Mesendoderm (in vitro differentiated cells): ENCODE measurements around the gene ZNF792.
"Not testable (repeated sequence)": the region's sequence is repeated elsewhere in the genome, so short reads cannot be mapped to it uniquely, and the experiment has no call there.

Source experiments
- DNase-seq: peaks from one replicate; pipeline ENCODE4 v3.0.0; 2013
- H2AK5ac ChIP-seq: 2 replicates; pipeline ENCODE4 v1.6.1; 2013; ENCODE audit warnings: low read length, inconsistent platforms
- H2BK120ac ChIP-seq: 2 replicates; pipeline ENCODE4 v1.6.1; 2013; ENCODE audit warnings: low read depth, mild to moderate bottlenecking, low read length, moderate library complexity, mixed read lengths
- H2BK15ac ChIP-seq: replicated peaks from 2 replicates; pipeline ENCODE4 v1.6.1; 2013; ENCODE audit warnings: low read depth, mild to moderate bottlenecking, moderate library complexity
- H2BK5ac ChIP-seq: 2 replicates; pipeline ENCODE4 v1.6.1; 2013; ENCODE audit warnings: low read length, inconsistent platforms
- H3K18ac ChIP-seq: 2 replicates; pipeline ENCODE4 v1.6.1; 2013; ENCODE audit warnings: mild to moderate bottlenecking, low read length, mixed read lengths
- H3K23ac ChIP-seq: one replicate; pipeline ENCODE4 v1.6.1; 2013; ENCODE audit warnings: low read length
- H3K27ac ChIP-seq: 2 replicates; pipeline ENCODE4 v1.5.1; 2013; ENCODE audit warnings: low read depth, mild to moderate bottlenecking, inconsistent platforms, low read length, moderate library complexity
- H3K27me3 ChIP-seq: 2 replicates; pipeline ENCODE4 v1.6.1; 2013; ENCODE audit warnings: low read length, control low read depth, mild to moderate bottlenecking, inconsistent platforms; ENCODE audit not compliant: insufficient read depth, poor library complexity
- H3K36me3 ChIP-seq: 2 replicates; pipeline ENCODE4 v1.6.1; 2013; ENCODE audit warnings: low read length, inconsistent platforms; ENCODE audit not compliant: control insufficient read depth, insufficient read depth
- H3K4ac ChIP-seq: one replicate; pipeline ENCODE4 v1.6.1; 2013; ENCODE audit warnings: low read depth, mild to moderate bottlenecking, low read length, moderate library complexity
- H3K4me1 ChIP-seq: 2 replicates; pipeline ENCODE4 v1.6.1; 2013; ENCODE audit warnings: low read depth, low read length, inconsistent platforms; ENCODE audit not compliant: control insufficient read depth
- H3K4me2 ChIP-seq: 2 replicates; pipeline ENCODE4 v1.6.1; 2013; ENCODE audit warnings: low read length
- H3K4me3 ChIP-seq: 2 replicates; pipeline ENCODE4 v1.5.1; 2013; ENCODE audit warnings: mild to moderate bottlenecking, low read length
- H3K56ac ChIP-seq: one replicate; pipeline ENCODE4 v1.6.1; 2013; ENCODE audit warnings: low read length
- H3K79me1 ChIP-seq: 2 replicates; pipeline ENCODE4 v1.6.1; 2013; ENCODE audit warnings: low read length, inconsistent platforms
- H3K79me2 ChIP-seq: 2 replicates; pipeline ENCODE4 v1.6.1; 2013; ENCODE audit warnings: mild to moderate bottlenecking, low read length; ENCODE audit not compliant: control insufficient read depth, insufficient read depth
- H3K9ac ChIP-seq: 2 replicates; pipeline ENCODE4 v1.6.1; 2013; ENCODE audit warnings: low read length, inconsistent platforms
- H4K5ac ChIP-seq: one replicate; pipeline ENCODE4 v1.6.1; 2013; ENCODE audit warnings: low read length
- H4K8ac ChIP-seq: one replicate; pipeline ENCODE4 v1.6.1; 2013; ENCODE audit warnings: low read depth, mild to moderate bottlenecking, control low read depth, low read length, moderate library complexity
- WGBS: extraction: QIAGEN DNeasy Blood & Tissue Kit; methylation state at CpG from one replicate; pipeline ENCODE4 v1.1.7; 2013; ENCODE audit warnings: low lambda C conversion rate, missing lambda C conversion rate; ENCODE audit not compliant: insufficient coverage; ENCODE audit errors: extremely low coverage; 5-methylcytosine and 5-hydroxymethylcytosine counted together

Gene ZNF792

DNA sequence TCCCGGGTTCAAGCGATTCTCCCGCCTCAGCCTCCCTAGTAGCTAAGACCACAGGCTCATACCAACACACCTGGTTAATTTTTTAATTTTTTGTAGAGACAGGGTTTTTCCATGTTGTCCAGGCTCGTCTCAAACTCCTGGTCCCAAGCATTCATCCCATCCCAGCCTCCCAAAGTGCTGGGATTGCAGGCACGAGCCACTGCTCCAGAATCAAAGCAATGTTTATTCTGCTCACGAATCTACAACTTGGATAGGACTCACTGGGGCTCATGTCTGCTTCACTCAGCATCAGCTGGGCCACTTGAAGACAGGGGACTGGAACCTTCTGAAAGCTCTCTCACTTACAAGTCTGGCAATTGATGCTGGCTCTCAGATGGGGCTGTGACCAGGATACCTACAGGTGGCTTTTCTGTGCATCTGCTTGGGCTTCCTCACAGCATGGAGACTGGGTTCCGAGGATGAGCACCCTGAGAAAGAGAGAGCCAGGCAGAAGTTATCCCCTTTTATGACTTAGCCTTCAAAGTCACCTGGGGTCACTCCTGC lies 8.2 kb upstream of the ZNF792 start:
- Histone ChIP-seq H3K4me2 (no peak overlapping the region), H3K23ac (no peak overlapping the region), H3K4ac (no peak overlapping the region), H3K9ac (no peak overlapping the region), H3K18ac (no peak overlapping the region), H3K56ac (no peak overlapping the region), H3K4me1 (peaks cover 9% of the 10 kb centered on the region), H3K79me2 (no peaks in the 10 kb centered on the region), H3K27me3 (no peaks in the 10 kb centered on the region), H3K36me3 (no peaks in the 10 kb centered on the region), H4K8ac (no peak overlapping the region), H3K4me3 (no peak overlapping the region), H2BK5ac (no peak overlapping the region), H3K79me1 (no peaks in the 10 kb centered on the region), H4K5ac (no peak overlapping the region), H2AK5ac (no peak overlapping the region), H3K27ac (no peak overlapping the region), H2BK15ac (no peak overlapping the region), H2BK120ac (no peak overlapping the region)
- DNase-seq: no peak
- WGBS: no CpG with 5 or more reads among the region's 7 CpGs

- H3K79me2 ChIP-seq, H4K8ac ChIP-seq, H3K4ac ChIP-seq, H3K27me3 ChIP-seq, H3K18ac ChIP-seq, H3K4me2 ChIP-seq, H2BK120ac ChIP-seq, DNase-seq, H3K36me3 ChIP-seq, H3K27ac ChIP-seq, H2AK5ac ChIP-seq, H3K23ac ChIP-seq, H3K4me1 ChIP-seq, H2BK5ac ChIP-seq, H3K4me3 ChIP-seq, H3K56ac ChIP-seq, H3K79me1 ChIP-seq, H4K5ac ChIP-seq, H2BK15ac ChIP-seq, H3K9ac ChIP-seq: not testable (repeated sequence)
- WGBS: no CpG with 5 or more reads among the region's 12 CpGs
These were observed 6.3 kb upstream of the ZNF792 start for GRCh38 chr19:34970185-34970780.

DNA sequence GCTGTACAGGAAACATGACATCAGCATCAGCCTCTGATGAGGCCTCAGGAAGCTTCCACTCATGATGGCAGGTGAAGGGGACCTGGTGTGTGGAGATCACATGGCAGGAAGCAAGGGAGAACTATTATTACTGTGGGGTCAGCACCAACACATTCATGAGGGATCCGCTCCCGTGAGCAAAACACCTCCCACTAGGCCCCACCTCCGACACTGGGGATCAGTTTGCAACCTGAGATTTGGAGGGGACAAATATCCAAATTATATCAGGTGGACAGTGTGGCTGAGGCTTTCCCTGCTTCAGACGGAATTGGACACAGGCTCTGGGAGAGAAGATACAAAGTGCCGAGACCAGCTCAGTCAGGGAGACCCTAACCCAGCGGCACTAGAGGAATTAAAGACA lies 5.7 kb upstream of the ZNF792 start:
- Histone ChIP-seq H3K23ac (no peak overlapping the region), H3K4me3 (no peak overlapping the region), H3K9ac (no peak overlapping the region), H2AK5ac (no peak overlapping the region), H4K5ac (no peak overlapping the region), H3K4me2 (no peak overlapping the region), H2BK15ac (no peak overlapping the region), H3K36me3 (no peaks in the 10 kb centered on the region), H3K79me2 (no peaks in the 10 kb centered on the region), H3K18ac (no peak overlapping the region), H3K79me1 (no peaks in the 10 kb centered on the region), H3K27me3 (no peaks in the 10 kb centered on the region), H3K4me1 (peaks cover 7% of the 10 kb centered on the region), H2BK120ac (no peak overlapping the region), H4K8ac (no peak overlapping the region), H3K27ac (no peak overlapping the region), H2BK5ac (no peak overlapping the region), H3K56ac (no peak overlapping the region), H3K4ac (no peak overlapping the region)
- no CpG with 5 or more reads among the region's 6 CpGs for WGBS
- no peak for DNase-seq

DNA sequence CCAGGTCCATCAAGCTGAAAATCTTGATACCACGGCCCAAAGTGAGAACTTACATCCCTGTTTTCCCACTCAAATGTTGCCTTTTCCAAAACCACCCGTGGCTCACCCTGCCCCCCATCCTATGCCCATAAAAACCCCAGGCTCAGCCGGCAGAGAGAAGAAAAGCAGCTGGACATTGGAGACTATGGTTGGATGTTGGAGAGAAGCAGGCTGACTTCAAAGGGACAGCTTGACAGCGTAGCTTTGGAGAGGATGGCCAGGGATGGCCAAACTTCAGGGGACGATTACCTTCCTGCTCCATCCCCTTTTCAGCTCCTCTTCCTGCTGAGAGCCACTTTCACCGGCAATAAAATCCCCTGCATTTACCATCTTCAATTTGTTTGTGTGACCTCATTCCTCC lies 3.5 kb upstream of the ZNF792 start:
- Histone ChIP-seq H3K4ac (no peak overlapping the region), H4K8ac (no peak overlapping the region), H2BK15ac (no peak overlapping the region), H3K9ac (no peak overlapping the region), H3K23ac (no peak overlapping the region), H3K79me1 (peaks cover 6% of the 10 kb centered on the region), H3K4me1 (no peaks in the 10 kb centered on the region), H2AK5ac (no peak overlapping the region), H3K4me2 (no peak overlapping the region), H3K56ac (no peak overlapping the region), H3K36me3 (no peaks in the 10 kb centered on the region), H2BK5ac (no peak overlapping the region), H4K5ac (no peak overlapping the region), H3K18ac (no peak overlapping the region), H3K27ac (no peak overlapping the region), H3K79me2 (peaks cover 10% of the 10 kb centered on the region), H3K4me3 (no peak overlapping the region), H3K27me3 (no peaks in the 10 kb centered on the region), H2BK120ac (no peak overlapping the region)
- no CpG with 5 or more reads among the region's 6 CpGs for WGBS
- no peak for DNase-seq

DNA sequence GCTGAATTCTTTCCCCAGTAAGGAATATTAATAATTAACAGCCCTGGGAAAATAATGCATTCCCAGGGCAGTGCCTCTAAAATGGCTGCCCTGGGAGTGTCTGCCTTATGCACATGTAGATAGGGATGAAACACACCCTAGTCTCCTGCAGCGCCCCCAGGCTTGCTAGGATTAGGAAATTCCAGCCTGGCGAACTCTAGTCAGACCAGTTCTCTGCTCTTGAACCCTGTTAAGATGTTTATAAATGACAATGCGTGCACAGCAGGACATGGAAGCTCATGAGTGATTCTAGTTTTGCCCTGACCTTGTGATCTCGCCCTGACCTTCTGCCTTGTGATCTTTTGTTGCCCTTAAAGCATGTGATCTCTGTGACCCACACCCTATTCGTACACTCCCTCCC lies 1.5 kb upstream of the ZNF792 start:
- peaks cover 20% of the 10 kb centered on the region for H3K79me1 ChIP-seq
- not testable (repeated sequence) for H2BK120ac ChIP-seq, H3K4me2 ChIP-seq, H3K9ac ChIP-seq, DNase-seq, H3K18ac ChIP-seq, H3K27me3 ChIP-seq, H3K27ac ChIP-seq, H3K4me3 ChIP-seq, H3K56ac ChIP-seq, H3K4ac ChIP-seq, H2BK15ac ChIP-seq, H4K8ac ChIP-seq, H2AK5ac ChIP-seq, H3K4me1 ChIP-seq, H4K5ac ChIP-seq, H3K23ac ChIP-seq, H2BK5ac ChIP-seq, H3K36me3 ChIP-seq
- WGBS: no CpG with 5 or more reads among the region's 5 CpGs
- H3K79me2 ChIP-seq: peaks cover 28% of the 10 kb centered on the region

DNA sequence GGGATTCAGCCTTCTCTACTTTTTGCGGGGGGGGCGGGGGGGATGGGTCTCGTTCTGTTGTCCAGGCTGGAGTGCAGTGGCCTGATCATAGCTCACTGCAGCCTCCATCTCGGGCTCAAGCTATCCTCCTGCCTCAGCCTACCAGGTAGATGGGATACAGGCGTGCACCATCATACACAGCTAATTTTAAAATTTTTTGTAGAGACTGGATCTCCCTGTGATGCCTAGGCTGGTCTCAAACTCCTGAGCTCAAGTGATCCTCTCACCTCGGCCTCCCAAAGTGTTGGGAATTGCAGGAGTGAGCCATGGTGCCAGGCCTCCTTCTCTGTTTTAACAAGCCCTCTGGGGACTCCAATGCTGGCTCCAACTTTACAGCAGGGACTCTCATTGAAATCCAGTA lies 569 bp upstream of the ZNF792 start:
- Histone ChIP-seq H2BK5ac (no peak overlapping the region), H2BK15ac (no peak overlapping the region), H3K27ac (no peak overlapping the region), H3K36me3 (peaks cover 10% of the 10 kb centered on the region), H3K27me3 (no peaks in the 10 kb centered on the region), H3K79me2 (peaks cover 34% of the 10 kb centered on the region), H3K4me2 (no peak overlapping the region), H2BK120ac (no peak overlapping the region), H2AK5ac (no peak overlapping the region), H3K4ac (no peak overlapping the region), H4K8ac (no peak overlapping the region), H3K23ac (no peak overlapping the region), H3K56ac (peak overlapping the region; percentile 51), H3K18ac (no peak overlapping the region), H3K4me1 (peaks cover 4% of the 10 kb centered on the region), H4K5ac (no peak overlapping the region), H3K4me3 (no peak overlapping the region), H3K9ac (no peak overlapping the region), H3K79me1 (peaks cover 26% of the 10 kb centered on the region)
- no peak for DNase-seq
- WGBS: no CpG with 5 or more reads among the region's 6 CpGs
